ENCODE data around the gene PTH1R. TPM values are rescaled to one million over a fixed set of nuclear protein-coding genes. Genes with fewer than 3 reads are reported as not detected.
"Not testable (repeated sequence)": the region's sequence is repeated elsewhere in the genome, so short reads cannot be mapped to it uniquely, and the experiment has no call there.

Gene PTH1R
- total RNA-seq, 1 donor from 2014 or later, result 18.9 TPM

- DNase-seq, result no peak
These were observed 21.9 kb downstream of the PTH1R start for GRCh38 chr3:46899151-46900006.

GRCh38 chr3:46900007-46900292 lies 22.4 kb downstream of the PTH1R start:
- no peak for DNase-seq

- DNase-seq, result no peak
These were observed 22.8 kb downstream of the PTH1R start for GRCh38 chr3:46900356-46900755.

GRCh38 chr3:46901061-46901460 lies 23.5 kb downstream of the PTH1R start:
- no peak for DNase-seq

- no peak for DNase-seq
These were observed 24.2 kb downstream of the PTH1R start for GRCh38 chr3:46901591-46902187.

GRCh38 chr3:46902188-46902631 lies 24.7 kb downstream of the PTH1R start:
- no peak for DNase-seq

GRCh38 chr3:46903341-46904302 lies 26.1 kb downstream of the PTH1R start:
- no peak for DNase-seq

GRCh38 chr3:46904303-46905212 lies 27.0 kb downstream of the PTH1R start:
- no peak for DNase-seq

GRCh38 chr3:46905213-46905560 lies 27.7 kb downstream of the PTH1R start:
- no peak for DNase-seq

- DNase-seq, result no peak
These were observed 28.3 kb downstream of the PTH1R start for GRCh38 chr3:46905661-46906451.

- no peak for DNase-seq
These were observed 29.0 kb downstream of the PTH1R start for GRCh38 chr3:46906471-46907058.

GRCh38 chr3:46907271-46907670 lies 29.8 kb downstream of the PTH1R start:
- no peak for DNase-seq

- DNase-seq, result no peak
These were observed 30.4 kb downstream of the PTH1R start for GRCh38 chr3:46907960-46908293.

GRCh38 chr3:46908294-46908985 lies 30.9 kb downstream of the PTH1R start:
- peak; percentile 49 for DNase-seq

GRCh38 chr3:46908986-46909534 lies 31.5 kb downstream of the PTH1R start:
- no peak for DNase-seq

GRCh38 chr3:46909535-46910161 lies 32.1 kb downstream of the PTH1R start:
- DNase-seq, result peak; percentile 44

GRCh38 chr3:46910166-46910760 lies 32.7 kb downstream of the PTH1R start:
- DNase-seq, result no peak

- not testable (repeated sequence) for DNase-seq
These were observed 33.4 kb downstream of the PTH1R start for GRCh38 chr3:46910914-46911313.

- no peak for DNase-seq
These were observed 35.5 kb downstream of the PTH1R start for GRCh38 chr3:46912986-46913385.
